HG03135 (cell line): Measurements from ENCODE around the gene FGF2.
A peak's percentile ranks its signal among the peaks of the same experiment; 100 is the strongest.
"Not testable (repeated sequence)": the region's sequence is repeated elsewhere in the genome, so short reads cannot be mapped to it uniquely, and the experiment has no call there.

Source experiments
- ATAC-seq: cut with Tn5 transposase; IDR thresholded peaks from one replicate; pipeline ENCODE4 v1.9.1; 2021; ENCODE audit warnings: mild to moderate bottlenecking, moderate library complexity; ENCODE audit not compliant: unreplicated experiment

FGF2 gene

GRCh38 chr4:122812823-122813222, 13.8 kb upstream of the FGF2 start:
- not testable (repeated sequence) for ATAC-seq

GRCh38 chr4:122814426-122814825, 12.2 kb upstream of the FGF2 start:
- ATAC-seq, result peak; percentile 98

- no peak for ATAC-seq
These were observed 11.4 kb upstream of the FGF2 start for GRCh38 chr4:122815248-122815647.

DNA sequence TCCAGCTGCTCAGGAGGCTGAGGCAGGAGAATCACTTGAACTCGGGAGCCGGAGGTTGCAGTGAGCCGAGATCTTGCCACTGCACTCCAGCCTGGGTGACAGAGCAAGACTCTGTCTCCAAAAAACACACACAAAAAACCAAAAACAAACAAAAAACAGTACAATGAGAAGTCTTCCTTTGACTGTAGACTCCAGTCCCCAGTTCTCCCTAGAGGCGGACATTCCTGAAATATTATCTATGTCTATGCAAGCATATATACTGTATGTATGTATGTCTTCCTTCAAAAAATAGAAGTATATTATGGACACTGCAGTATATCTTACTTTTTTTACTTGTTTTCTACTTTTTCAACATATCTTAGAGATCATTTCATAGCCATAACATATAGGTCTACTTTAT, 10.2 kb upstream of the FGF2 start:
- ATAC-seq, result no peak

GRCh38 chr4:122819708-122820449, 6.8 kb upstream of the FGF2 start:
- no peak for ATAC-seq

- no peak for ATAC-seq
These were observed 5.5 kb upstream of the FGF2 start for GRCh38 chr4:122821092-122821491.

DNA sequence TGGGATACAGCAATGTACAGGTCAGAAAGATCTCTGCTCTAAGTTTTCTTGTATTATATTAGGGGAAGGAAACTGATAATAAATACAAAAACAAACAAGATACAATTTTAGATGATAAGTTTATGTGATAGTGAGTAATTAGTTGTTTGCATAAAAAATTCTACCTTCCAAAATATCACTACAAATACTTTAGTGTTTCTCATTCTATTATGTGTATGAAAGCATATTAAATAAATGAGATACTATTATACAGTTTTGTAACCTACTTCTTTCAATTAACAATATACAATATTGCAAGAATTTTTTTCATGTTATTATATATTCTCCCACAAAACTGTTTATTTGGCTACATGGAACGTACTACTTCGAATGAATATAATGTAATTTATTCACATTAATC, 4.2 kb upstream of the FGF2 start:
- ATAC-seq, result no peak

DNA sequence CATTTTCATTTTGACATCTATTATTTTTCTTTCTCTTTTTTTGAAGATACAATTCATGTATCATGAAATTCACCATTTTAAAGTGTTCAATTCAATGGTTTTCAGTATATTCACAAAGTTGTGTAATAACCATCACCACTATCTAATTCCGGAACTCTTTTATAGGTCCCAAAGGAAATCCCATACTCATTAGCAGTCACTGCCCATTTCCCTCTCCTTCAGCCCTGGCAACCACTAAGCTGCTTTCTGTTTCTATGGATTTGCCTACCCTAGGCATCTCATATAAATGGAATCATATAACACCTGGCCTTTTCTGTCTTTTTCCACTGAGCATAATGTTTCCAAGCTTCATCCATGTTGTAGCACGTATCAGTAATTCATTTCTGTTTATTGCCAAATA, 3.2 kb upstream of the FGF2 start:
- ATAC-seq, result no peak

GRCh38 chr4:122824616-122825015, 2.0 kb upstream of the FGF2 start:
- ATAC-seq, result no peak

DNA sequence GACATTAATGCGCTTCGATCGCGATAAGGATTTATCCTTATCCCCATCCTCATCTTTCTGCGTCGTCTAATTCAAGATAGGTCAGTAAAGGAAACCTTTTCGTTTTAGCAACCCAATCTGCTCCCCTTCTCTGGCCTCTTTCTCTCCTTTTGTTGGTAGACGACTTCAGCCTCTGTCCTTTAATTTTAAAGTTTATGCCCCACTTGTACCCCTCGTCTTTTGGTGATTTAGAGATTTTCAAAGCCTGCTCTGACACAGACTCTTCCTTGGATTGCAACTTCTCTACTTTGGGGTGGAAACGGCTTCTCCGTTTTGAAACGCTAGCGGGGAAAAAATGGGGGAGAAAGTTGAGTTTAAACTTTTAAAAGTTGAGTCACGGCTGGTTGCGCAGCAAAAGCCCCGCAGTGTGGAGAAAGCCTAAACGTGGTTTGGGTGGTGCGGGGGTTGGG, 528 bp upstream of the FGF2 start:
- ATAC-seq, result no peak

GRCh38 chr4:122827258-122827878, 737 bp downstream of the FGF2 start:
- peak; percentile 38 for ATAC-seq

DNA sequence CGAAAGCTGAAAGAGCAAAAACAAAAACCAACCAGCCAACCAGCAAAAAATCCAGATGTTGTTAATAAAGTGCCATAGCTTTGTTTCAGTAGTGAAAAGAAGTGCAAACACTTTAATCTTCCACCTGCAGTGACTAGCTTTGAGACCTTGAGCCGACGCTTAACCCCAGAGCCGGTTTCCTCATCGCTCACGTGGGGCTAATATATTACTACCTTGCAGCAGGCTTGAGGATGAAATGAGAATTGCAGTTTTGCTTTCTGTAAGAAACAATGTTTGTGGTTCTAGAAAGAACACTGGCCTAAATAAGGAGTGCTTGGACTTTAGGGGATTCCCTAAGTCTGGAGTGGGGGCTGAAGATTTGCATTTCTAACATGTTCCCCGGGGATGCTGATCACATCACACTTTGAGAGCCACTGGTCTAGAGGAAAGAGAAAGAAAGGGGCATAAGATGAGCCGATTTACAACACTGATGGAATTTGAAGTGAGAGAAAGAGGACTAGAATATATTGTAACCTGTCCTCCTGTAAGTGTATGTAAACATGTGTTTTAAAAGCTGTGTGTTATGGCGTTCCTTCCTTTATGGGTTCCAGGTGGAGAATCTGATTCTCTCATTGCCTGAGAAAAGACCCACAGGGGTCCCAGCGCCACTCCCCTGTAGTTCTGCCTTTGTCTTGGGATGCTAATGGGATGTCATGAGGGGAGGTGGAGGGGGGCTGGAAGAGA, 1.4 kb downstream of the FGF2 start:
- ATAC-seq, result peak; percentile 93

- ATAC-seq, result no peak
These were observed 3.9 kb downstream of the FGF2 start for GRCh38 chr4:122830426-122831095.

- ATAC-seq, result no peak
These were observed 5.0 kb downstream of the FGF2 start for GRCh38 chr4:122831515-122832196.

DNA sequence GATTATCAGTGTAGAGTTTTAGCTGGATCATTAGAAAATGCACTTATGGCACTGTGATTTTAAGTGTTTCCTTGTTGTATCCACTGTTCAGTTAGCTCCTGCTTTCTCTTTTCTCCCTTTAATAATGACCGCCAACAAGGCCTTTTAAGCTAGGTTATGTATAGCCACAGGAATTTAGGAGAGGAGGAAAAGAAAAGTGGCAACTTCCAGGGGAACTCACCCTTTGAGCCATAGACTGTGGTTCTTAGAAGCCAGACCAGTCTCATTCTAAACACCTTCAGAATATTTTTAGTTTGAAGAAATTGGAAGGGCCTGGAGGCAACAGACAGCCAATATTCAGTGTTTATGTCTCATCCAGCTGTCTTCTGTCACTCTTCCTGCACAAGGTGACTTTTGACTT, 6.1 kb downstream of the FGF2 start:
- ATAC-seq, result no peak

- ATAC-seq, result no peak
These were observed 7.4 kb downstream of the FGF2 start for GRCh38 chr4:122833999-122834398.

DNA sequence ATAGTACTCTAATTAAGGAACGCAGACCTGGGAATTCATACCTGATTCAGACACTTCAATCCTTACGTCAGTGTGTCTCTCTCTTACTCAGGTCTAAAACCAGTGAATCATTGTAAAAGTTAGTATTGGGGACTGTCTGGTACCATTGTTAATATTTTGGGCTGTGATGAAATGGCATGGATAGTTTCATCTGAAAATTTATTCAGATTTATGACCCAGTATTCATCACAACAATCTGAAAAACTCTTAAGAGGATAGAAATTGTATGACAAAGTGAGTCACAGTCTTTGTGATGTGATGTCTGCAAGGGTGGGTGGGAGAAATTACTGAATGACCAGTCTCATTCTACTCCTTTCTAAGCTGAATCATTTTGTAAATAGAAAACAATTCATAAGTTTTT, 10.3 kb downstream of the FGF2 start:
- ATAC-seq, result no peak

DNA sequence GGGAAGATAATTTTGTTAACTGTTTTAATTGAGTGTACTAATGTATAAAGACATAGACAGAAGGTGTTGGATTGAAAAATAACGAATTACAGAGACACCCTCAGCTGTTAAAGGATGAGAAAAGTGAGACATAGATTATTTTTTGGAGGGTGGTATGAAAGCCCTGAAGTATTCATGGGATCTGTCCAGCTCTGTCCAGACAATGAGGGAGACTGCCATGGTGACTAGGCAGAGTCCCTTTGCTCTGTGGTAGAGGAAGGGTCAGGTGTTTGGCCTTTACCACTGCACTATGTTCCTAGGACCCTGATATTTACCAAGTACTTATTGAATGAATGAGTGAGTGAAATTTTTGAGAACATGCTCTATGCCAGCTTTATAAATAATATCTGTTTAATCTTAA, 11.4 kb downstream of the FGF2 start:
- ATAC-seq, result no peak

DNA sequence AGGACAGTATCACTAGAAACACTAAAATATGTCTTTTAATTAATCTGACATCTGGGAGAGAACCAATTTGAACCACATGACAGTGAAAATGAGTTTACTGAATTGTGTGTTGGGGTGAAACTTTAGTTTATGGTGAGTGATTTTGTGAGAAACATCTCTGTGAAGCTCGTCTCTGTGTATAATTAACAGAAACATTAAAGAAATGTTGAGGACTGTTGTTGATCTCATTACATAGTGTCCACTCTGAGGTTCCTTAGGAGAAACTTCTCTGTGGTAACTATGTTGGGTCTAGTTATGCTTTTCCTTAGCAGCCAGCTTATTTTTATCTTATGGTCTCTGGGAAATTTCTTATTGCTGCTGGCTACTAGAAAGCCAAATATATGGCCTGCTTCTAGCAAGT, 15.8 kb downstream of the FGF2 start:
- no peak for ATAC-seq

DNA sequence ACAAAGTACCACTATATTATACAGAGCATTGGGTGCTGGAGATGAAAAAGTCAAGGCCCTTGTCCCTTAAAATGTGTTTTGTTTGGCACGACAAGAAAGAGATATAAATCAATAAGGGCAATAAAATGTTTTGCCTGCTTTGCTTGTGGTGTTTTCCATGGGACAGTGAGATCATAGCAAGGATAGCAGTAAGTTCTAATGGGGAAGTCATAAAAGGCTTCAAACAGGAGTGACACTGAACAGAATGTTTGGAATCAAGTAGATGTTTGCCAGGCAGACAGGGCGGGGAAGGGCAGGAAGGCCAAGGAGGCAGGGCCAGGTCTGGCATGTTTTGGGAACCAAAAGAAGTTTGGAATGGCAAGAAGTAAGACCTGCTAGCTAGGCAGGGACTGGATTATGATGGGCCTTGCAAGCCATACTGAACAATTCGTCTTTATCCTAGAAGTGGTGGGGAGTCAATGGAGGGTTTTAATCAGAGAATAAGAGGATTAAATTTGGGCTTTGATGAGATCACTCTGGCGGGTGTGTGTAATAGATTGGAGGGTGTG, 16.4 kb downstream of the FGF2 start:
- ATAC-seq, result no peak

GRCh38 chr4:122844391-122844790, 17.8 kb downstream of the FGF2 start:
- not testable (repeated sequence) for ATAC-seq
